Liver (tissue), 3 donors: Measurements from ENCODE around the gene CCDC85A.

Experiments
- ATF3 ChIP-seq: IDR thresholded peaks from 2 replicates; pipeline ENCODE4 v1.6.1; 2016; ENCODE audit warnings: antibody characterized with exemption
- CTCF ChIP-seq: fragments of 150-350 bp; IDR thresholded peaks from 2 replicates; pipeline ENCODE4 v1.5.1; 2017; ENCODE audit warnings: improper control_type of control experiment, low read depth, low read length; ENCODE audit not compliant: missing input control
- FOXA1 ChIP-seq: IDR thresholded peaks from 2 replicates; pipeline ENCODE4 v1.6.1; 2016; ENCODE audit warnings: antibody characterized with exemption
- GABPA ChIP-seq, 2 donors: IDR thresholded peaks in 1 of 2; conservative IDR thresholded peaks in 1 of 2; 2 replicates each; pipeline ENCODE4 v1.6.1; 2016; ENCODE audit warnings: antibody characterized with exemption in 2 of 2, mild to moderate bottlenecking in 1 of 2, moderate library complexity in 1 of 2
- HNF4A ChIP-seq, 2 donors: conservative IDR thresholded peaks; 2 replicates each; pipeline ENCODE4 v1.6.1; 2016; ENCODE audit warnings: antibody characterized with exemption in 2 of 2, mild to moderate bottlenecking in 2 of 2
- HNF4G ChIP-seq: IDR thresholded peaks from 2 replicates; pipeline ENCODE4 v1.6.1; 2016; ENCODE audit warnings: antibody characterized with exemption
- MAX ChIP-seq: IDR thresholded peaks from 2 replicates; pipeline ENCODE4 v1.6.1; 2016; ENCODE audit warnings: antibody characterized with exemption
- RAD21 ChIP-seq, 2 donors: IDR thresholded peaks; 2 replicates each; pipeline ENCODE4 v1.6.1; 2016; ENCODE audit warnings: antibody characterized with exemption in 2 of 2, mild to moderate bottlenecking in 2 of 2
- REST ChIP-seq: IDR thresholded peaks from 2 replicates; pipeline ENCODE4 v1.6.1; 2016; ENCODE audit warnings: antibody characterized with exemption, mild to moderate bottlenecking
- RXRA ChIP-seq, 2 donors: IDR thresholded peaks; 2 replicates each; pipeline ENCODE4 v1.6.1; 2017 to 2018; ENCODE audit warnings: antibody characterized with exemption in 2 of 2, mild to moderate bottlenecking in 1 of 2
- SP1 ChIP-seq: IDR thresholded peaks from 2 replicates; pipeline ENCODE4 v1.6.1; 2018; ENCODE audit warnings: antibody characterized with exemption, mild to moderate bottlenecking
- TAF1 ChIP-seq: conservative IDR thresholded peaks from 2 replicates; pipeline ENCODE4 v1.6.1; 2016; ENCODE audit warnings: antibody characterized with exemption, mild to moderate bottlenecking
- YY1 ChIP-seq: IDR thresholded peaks from 2 replicates; pipeline ENCODE4 v1.6.1; 2016; ENCODE audit warnings: antibody characterized with exemption, mild to moderate bottlenecking
- donor health status: healthy.
- donor health status: healthy.

GRCh38 chr2:56315376-56315775, 131.6 kb downstream of the CCDC85A start:
- TF ChIP-seq ATF3: no peak
- TF ChIP-seq GABPA (IDR thresholded peaks at IDR 0.05 in 1 of 2, conservative IDR thresholded peaks at IDR 0.05 in 1 of 2): no peak
- no peak for TF ChIP-seq CTCF
- no peak for TF ChIP-seq MAX
- no peak for TF ChIP-seq REST
- no peak for TF ChIP-seq YY1
- TF ChIP-seq TAF1: no peak
- TF ChIP-seq HNF4G: no peak
- TF ChIP-seq FOXA1: no peak
- TF ChIP-seq RAD21 (IDR thresholded peaks at IDR 0.05): no peak
- TF ChIP-seq RXRA (IDR thresholded peaks at IDR 0.05): no peak
- no peak for TF ChIP-seq SP1
- no peak for TF ChIP-seq HNF4A (conservative IDR thresholded peaks at IDR 0.05)
